Measurements from ENCODE around the gene DSC3. TPM values are rescaled to one million over a fixed set of nuclear protein-coding genes. Genes with fewer than 3 reads are reported as not detected.

DSC3 gene
- total and polyA plus RNA-seq, 2 donors (not counting 3 experiments of a cell fraction or from before 2014, with no cell fraction given) = 0.04 to 0.18 TPM

DNA sequence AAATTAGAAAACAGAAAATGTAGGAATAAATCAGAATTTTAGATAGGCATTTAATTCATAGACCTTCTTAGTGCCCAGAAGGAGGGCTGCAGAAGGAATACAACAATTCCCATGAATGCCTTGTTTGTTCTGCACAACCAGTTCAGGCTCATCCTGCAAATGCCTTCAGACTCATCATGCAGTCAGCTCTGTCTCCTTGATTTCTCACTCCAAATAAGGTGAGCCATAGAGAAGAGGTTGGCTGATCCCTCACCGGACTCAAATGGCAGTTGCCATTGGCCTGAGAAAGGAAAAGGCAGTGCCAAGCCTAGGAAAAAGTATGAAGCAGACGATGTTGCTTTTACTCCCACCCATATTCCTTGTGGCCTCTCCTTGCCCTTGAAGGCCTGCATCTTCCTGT is 50.3 kb downstream of the DSC3 start:
- no TSS peak for BruUV-seq (replicated peaks)
- intact Hi-C loops (cut with micrococcal nuclease) (no loop called here), dilution Hi-C loops (cut with MboI; ENCODE audit: extremely low pct_ligation_motif_present, low sequenced_read_pairs) (no loop called here)
- no peak for DNase-seq (ENCODE audit: low read depth, low spot score)
- CTCF ChIA-PET = no interaction called here
- Histone ChIP-seq H3K9ac (replicated peaks; ENCODE audit: extremely low read depth, insufficient read depth, low read length) (no peak overlapping the region), H2AFZ (ENCODE audit: low read depth, low read length) (no peak overlapping the region), H3K27ac (ENCODE audit: insufficient read depth, low read depth, low read length) (no peak overlapping the region), H3K79me2 (ENCODE audit: control insufficient read depth, insufficient read depth, low read length) (no peaks in the 10 kb centered on the region), H3K9me3 (replicated peaks; ENCODE audit: control insufficient read depth, insufficient read depth, low read length) (no peaks in the 10 kb centered on the region), H3K4me1 (ENCODE audit: control insufficient read depth, extremely low read depth, insufficient read depth, low read length) (no peaks in the 10 kb centered on the region), H3K9me1 (replicated peaks; ENCODE audit: control insufficient read depth, extremely low read depth, insufficient read depth, low read length) (no peaks in the 10 kb centered on the region), H3K36me3 (ENCODE audit: control insufficient read depth in 2 of 2, extremely low read depth in 1 of 2, insufficient read depth in 2 of 2, low read length in 2 of 2) (no peaks in the 10 kb centered on the region), H4K20me1 (replicated peaks; ENCODE audit: control insufficient read depth, extremely low read depth, insufficient read depth, low read length) (no peaks in the 10 kb centered on the region), H3K4me3 (replicated peaks in 1 of 3; ENCODE audit: insufficient read depth in 1 of 3, low read depth in 1 of 3, low read length in 3 of 3) (no peak overlapping the region), H3K4me2 (ENCODE audit: insufficient read depth, low read length) (no peak overlapping the region), H3K27me3 (ENCODE audit: control insufficient read depth in 2 of 2, insufficient read depth in 2 of 2, low read length in 2 of 2) (no peaks in the 10 kb centered on the region)
- TF ChIP-seq JUN (IDR thresholded peaks at IDR 0.05; ENCODE audit: borderline replicate concordance, insufficient read depth, insufficient read length, low read depth) = no peak
- FAIRE-seq = no peak
- POLR2A ChIA-PET = no interaction called here

DNA sequence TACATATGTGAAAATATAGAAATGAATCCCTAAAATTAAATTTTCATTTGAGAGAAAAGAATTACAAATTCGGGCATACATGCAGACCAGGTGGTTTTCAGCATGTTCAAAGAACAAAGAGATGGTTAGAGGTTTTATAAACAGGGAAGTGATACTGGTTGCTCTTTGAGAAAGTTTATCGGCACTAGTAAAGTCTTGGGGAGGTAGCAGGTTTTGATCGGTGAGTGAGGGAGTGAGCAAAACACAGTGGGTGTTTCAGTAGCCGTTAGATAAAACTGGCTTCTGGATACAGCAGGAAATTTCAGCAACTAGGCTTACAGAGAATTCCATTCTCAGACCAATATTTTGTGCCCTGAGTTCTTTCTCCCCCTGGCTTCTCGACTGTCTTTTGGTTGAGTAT is 51.1 kb downstream of the DSC3 start:
- intact Hi-C loops (cut with micrococcal nuclease) (no loop called here), dilution Hi-C loops (cut with MboI; ENCODE audit: extremely low pct_ligation_motif_present, low sequenced_read_pairs) (no loop called here)
- Histone ChIP-seq H3K27ac (ENCODE audit: insufficient read depth, low read depth, low read length) (no peak overlapping the region), H3K9me1 (replicated peaks; ENCODE audit: control insufficient read depth, extremely low read depth, insufficient read depth, low read length) (no peaks in the 10 kb centered on the region), H3K79me2 (ENCODE audit: control insufficient read depth, insufficient read depth, low read length) (no peaks in the 10 kb centered on the region), H3K36me3 (ENCODE audit: control insufficient read depth in 2 of 2, extremely low read depth in 1 of 2, insufficient read depth in 2 of 2, low read length in 2 of 2) (no peaks in the 10 kb centered on the region), H3K4me3 (replicated peaks in 1 of 3; ENCODE audit: insufficient read depth in 1 of 3, low read depth in 1 of 3, low read length in 3 of 3) (no peak overlapping the region), H3K4me2 (ENCODE audit: insufficient read depth, low read length) (no peak overlapping the region), H3K9me3 (replicated peaks; ENCODE audit: control insufficient read depth, insufficient read depth, low read length) (no peaks in the 10 kb centered on the region), H3K4me1 (ENCODE audit: control insufficient read depth, extremely low read depth, insufficient read depth, low read length) (no peaks in the 10 kb centered on the region), H3K27me3 (ENCODE audit: control insufficient read depth in 2 of 2, insufficient read depth in 2 of 2, low read length in 2 of 2) (no peaks in the 10 kb centered on the region), H2AFZ (ENCODE audit: low read depth, low read length) (no peak overlapping the region), H3K9ac (replicated peaks; ENCODE audit: extremely low read depth, insufficient read depth, low read length) (no peak overlapping the region), H4K20me1 (replicated peaks; ENCODE audit: control insufficient read depth, extremely low read depth, insufficient read depth, low read length) (no peaks in the 10 kb centered on the region)
- no TSS peak for BruUV-seq (replicated peaks)
- TF ChIP-seq EZH2 (IDR thresholded peaks at IDR 0.05; ENCODE audit: borderline replicate concordance, low read depth, low read length, severe bottlenecking) (no peak), GATA2 (IDR thresholded peaks at IDR 0.05; ENCODE audit: insufficient read depth, insufficient read length, low read depth, low read length) (no peak), FOS (IDR thresholded peaks at IDR 0.05; ENCODE audit: borderline replicate concordance, insufficient read depth, low read length) (no peak)
- TF ChIP-seq, protein P1, sequence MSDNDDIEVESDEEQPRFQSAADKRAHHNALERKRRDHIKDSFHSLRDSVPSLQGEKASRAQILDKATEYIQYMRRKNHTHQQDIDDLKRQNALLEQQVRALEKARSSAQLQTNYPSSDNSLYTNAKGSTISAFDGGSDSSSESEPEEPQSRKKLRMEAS (IDR thresholded peaks at IDR 0.05; ENCODE audit: insufficient read depth, insufficient read length) = no peak
- ChIA-PET POLR2A (no interaction called here), CTCF (no interaction called here)
- no peak for DNase-seq (ENCODE audit: low read depth, low spot score)
- no peak for FAIRE-seq
